Body of pancreas (tissue), 4 donors: Measurements from ENCODE around the gene ASB8. TPM values are rescaled to one million over a fixed set of nuclear protein-coding genes. Genes with fewer than 3 reads are reported as not detected.
"Not testable (repeated sequence)": the region's sequence is repeated elsewhere in the genome, so short reads cannot be mapped to it uniquely, and the experiment has no call there.

Experiments used
- ATAC-seq: fragments of 150-250 bp; one replicate; pipeline ENCODE4 v1.9.1; 2016
- DNase-seq, 4 donors: peaks; one replicate each; pipeline ENCODE4 v3.0.0-alpha.2; 2019
- H3K27ac ChIP-seq, 4 donors: fragments of 200-600 bp; sonication (generic); 1 replicate in 3 of 4; 2 replicates in 1 of 4; pipeline versions ENCODE4 v1.5.1 to v1.6.1; 2016 to 2019; ENCODE audit warnings: mild to moderate bottlenecking in 1 of 4, mixed read lengths in 1 of 4, moderate library complexity in 1 of 4
- H3K27me3 ChIP-seq, 2 donors: fragments of 200-600 bp; sonication (generic); one replicate each; pipeline ENCODE4 v1.6.0; 2016; ENCODE audit warnings: mild to moderate bottlenecking in 1 of 2
- H3K36me3 ChIP-seq, 2 donors: fragments of 200-600 bp; sonication (generic); replicated peaks in 1 of 2; 2 replicates each; pipeline ENCODE4 v1.5.1; 2016; ENCODE audit warnings: low read depth in 2 of 2; ENCODE audit not compliant: insufficient read depth in 1 of 2
- H3K4me1 ChIP-seq: fragments of 200-600 bp; sonication (generic); one replicate; pipeline ENCODE4 v1.6.0; 2016
- H3K4me3 ChIP-seq, 2 donors: fragments of 200-600 bp; sonication (generic); 1 replicate in 1 of 2; 2 replicates in 1 of 2; pipeline ENCODE4 v1.5.1; 2016 to 2019
- H3K9me3 ChIP-seq, 3 donors: fragments of 200-600 bp; sonication (generic); 1 replicate in 2 of 3; 2 replicates in 1 of 3; pipeline ENCODE4 v1.5.1; 2016
- POLR2A ChIP-seq, 3 donors: fragments of 450-650 bp; IDR thresholded peaks; one replicate each; pipeline ENCODE4 v1.6.1; 2016; ENCODE audit warnings: antibody characterized with exemption in 3 of 3, mild to moderate bottlenecking in 2 of 3
- WGBS, 2 donors: methylation state at CpG; one replicate each; pipeline ENCODE4 v1.1.5; 2017; 5-methylcytosine and 5-hydroxymethylcytosine counted together
- intact Hi-C: fragments of 100-400 bp; cut with DNase I; formaldehyde crosslinking; loops from one replicate; pipeline ENCODE4 v1.15.1; 2023
- total RNA-seq, 2 donors: library from RNA; depleted of rRNA; stranded (reverse); fragments of >200 nt; gene quantifications; one replicate each; pipeline ENCODE4 v1.1.0, GENCODE V29; 2016
- TF ChIP-seq, protein P1 (sequence below), 7 experiments: fragments of 450-650 bp in 4 of 7; fragments of 200-600 bp in 3 of 7; sonication (generic) in 3 of 7; IDR thresholded peaks; one replicate each; pipeline ENCODE4 v1.5.1; 2016 to 2019; ENCODE audit warnings: antibody characterized with exemption in 7 of 7

ASB8 gene
- total RNA-seq, 2 donors from 2014 or later: 27.2 to 33.0 TPM

DNA sequence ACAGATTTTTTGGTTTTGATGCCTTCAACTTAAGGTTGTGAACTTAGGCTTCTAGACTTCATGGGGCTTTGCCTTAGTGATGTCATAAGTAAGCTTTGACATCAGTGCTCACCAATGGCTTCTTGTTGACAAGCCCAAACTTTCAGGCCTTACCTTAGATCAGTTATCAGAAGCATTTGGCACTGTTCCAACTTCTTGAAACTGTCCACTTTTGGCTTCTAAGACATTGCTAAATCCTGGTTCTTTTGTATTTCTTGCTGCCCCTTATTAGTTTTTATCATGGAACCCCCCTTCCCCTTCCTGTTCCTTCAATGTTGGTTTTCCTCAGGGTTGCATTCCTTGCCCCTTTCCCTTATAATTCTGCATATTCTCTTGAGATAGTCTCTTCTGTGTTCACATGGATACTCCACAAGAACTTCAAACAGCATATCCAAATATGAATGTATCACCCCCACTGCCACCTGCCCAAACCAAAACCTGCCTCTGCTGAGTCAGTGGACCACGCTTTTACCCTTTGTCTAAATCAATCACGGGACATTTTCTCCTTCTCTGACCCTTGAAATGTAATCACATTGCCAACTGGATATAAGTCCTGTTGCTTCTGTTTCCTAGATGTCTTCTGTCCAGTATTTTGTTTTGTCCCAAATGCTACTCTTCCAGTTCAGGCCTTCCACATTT is 30.2 kb downstream of the ASB8 start:
- 91 to 95% methylated on average over 2 of the region's 2 CpGs for WGBS, 2 donors
- no peak overlapping the region for H3K27ac ChIP-seq
- H3K4me1 ChIP-seq: no peaks in the 10 kb centered on the region
- no peak for TF ChIP-seq POLR2A (IDR thresholded peaks at IDR 0.05)
- TF ChIP-seq, protein P1, sequence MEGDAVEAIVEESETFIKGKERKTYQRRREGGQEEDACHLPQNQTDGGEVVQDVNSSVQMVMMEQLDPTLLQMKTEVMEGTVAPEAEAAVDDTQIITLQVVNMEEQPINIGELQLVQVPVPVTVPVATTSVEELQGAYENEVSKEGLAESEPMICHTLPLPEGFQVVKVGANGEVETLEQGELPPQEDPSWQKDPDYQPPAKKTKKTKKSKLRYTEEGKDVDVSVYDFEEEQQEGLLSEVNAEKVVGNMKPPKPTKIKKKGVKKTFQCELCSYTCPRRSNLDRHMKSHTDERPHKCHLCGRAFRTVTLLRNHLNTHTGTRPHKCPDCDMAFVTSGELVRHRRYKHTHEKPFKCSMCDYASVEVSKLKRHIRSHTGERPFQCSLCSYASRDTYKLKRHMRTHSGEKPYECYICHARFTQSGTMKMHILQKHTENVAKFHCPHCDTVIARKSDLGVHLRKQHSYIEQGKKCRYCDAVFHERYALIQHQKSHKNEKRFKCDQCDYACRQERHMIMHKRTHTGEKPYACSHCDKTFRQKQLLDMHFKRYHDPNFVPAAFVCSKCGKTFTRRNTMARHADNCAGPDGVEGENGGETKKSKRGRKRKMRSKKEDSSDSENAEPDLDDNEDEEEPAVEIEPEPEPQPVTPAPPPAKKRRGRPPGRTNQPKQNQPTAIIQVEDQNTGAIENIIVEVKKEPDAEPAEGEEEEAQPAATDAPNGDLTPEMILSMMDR (IDR thresholded peaks at IDR 0.05): no peak
- H3K36me3 ChIP-seq: no peaks in the 10 kb centered on the region
- DNase-seq: no peak
- no peaks in the 10 kb centered on the region for H3K27me3 ChIP-seq
- no peak overlapping the region for H3K4me3 ChIP-seq
- ATAC-seq: no peak
- intact Hi-C loops: no loop called here
- no peaks in the 10 kb centered on the region for H3K9me3 ChIP-seq

DNA sequence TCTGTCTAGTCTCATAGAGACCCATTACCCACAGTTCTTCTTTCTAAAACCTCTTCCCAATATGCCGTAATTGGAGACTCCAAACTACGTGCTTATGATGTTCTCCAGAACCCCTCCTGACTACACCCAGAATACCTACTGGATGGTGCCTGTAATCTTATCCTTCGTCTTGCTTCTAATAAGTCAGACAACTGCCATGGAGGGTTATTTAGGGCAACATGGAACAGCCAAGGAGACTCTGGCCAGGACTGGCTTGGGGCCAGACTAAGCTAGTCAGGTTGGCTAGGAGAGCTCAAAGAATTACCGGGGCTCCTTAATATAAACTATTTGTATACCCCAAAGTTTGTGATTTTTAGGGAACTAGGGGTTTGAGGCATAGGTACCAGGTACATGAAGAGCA is 31.3 kb downstream of the ASB8 start:
- TF ChIP-seq POLR2A (IDR thresholded peaks at IDR 0.05): no peak
- TF ChIP-seq, protein P1 (IDR thresholded peaks at IDR 0.05): no peak
- 84% methylated on average over 4 of the region's 4 CpGs for WGBS, 2 donors
- H3K27ac ChIP-seq: no peak overlapping the region
- no peak for DNase-seq
- no peaks in the 10 kb centered on the region for H3K4me1 ChIP-seq
- H3K27me3 ChIP-seq: no peaks in the 10 kb centered on the region
- intact Hi-C loops: no loop called here
- no peak for ATAC-seq
- H3K4me3 ChIP-seq: no peak overlapping the region
- no peaks in the 10 kb centered on the region for H3K9me3 ChIP-seq
- H3K36me3 ChIP-seq: no peaks in the 10 kb centered on the region

DNA sequence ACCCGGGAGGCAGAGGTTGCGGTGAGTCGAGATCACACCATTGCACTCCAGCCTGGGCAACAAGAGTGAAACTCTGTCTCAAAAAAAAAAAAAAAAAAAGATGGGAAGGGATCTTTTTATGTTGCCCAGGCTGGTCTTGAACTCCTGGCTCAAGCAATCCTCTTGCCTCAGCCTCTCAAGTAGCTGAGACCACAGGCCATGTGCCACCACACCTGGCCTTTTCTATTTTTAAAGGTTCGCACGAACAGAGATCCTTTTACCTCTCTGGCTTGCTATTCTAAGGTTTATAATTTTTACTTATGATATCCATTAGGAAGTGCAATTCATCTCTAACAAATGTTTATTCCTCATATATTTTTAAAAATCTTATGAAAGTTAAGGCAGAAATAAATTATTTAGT is 31.8 kb downstream of the ASB8 start:
- H3K27me3 ChIP-seq, H3K9me3 ChIP-seq, intact Hi-C loops, DNase-seq, H3K4me1 ChIP-seq, H3K36me3 ChIP-seq, ATAC-seq, H3K27ac ChIP-seq, H3K4me3 ChIP-seq: not testable (repeated sequence)
- 84 to 97% methylated on average over 3 to 5 of the region's 5 CpGs for WGBS, 2 donors

DNA sequence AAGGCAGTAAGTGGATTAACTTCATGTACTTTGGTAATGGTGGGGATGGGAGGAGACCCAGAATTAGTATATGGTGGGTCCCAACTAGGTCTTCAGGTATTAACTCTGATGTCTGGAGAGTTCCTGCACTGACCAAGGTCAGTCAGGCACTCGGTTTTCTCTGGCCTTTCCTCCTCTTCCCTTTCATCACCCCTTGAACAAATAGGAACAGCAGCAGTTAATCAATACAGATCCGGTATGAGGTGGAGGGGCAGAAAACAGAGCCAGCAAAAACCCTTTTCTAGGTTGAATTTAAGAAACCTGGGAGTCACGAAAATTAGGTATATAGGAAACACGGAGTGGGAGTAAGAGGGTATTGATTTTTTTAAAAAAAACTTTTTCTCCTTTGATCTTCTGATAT is 34.1 kb downstream of the ASB8 start:
- TF ChIP-seq, protein P1 (IDR thresholded peaks at IDR 0.05): no peak
- no peak for TF ChIP-seq POLR2A (IDR thresholded peaks at IDR 0.05)
- intact Hi-C loops: no loop called here
- H3K27me3 ChIP-seq: no peaks in the 10 kb centered on the region
- H3K4me1 ChIP-seq: peaks cover 10% of the 10 kb centered on the region
- no peaks in the 10 kb centered on the region for H3K9me3 ChIP-seq
- no peak overlapping the region for H3K4me3 ChIP-seq
- H3K27ac ChIP-seq: no peak overlapping the region
- 40 to 46% methylated on average over 4 of the region's 4 CpGs for WGBS, 2 donors
- H3K36me3 ChIP-seq: no peaks in the 10 kb centered on the region
- ATAC-seq: no peak
- no peak for DNase-seq

DNA sequence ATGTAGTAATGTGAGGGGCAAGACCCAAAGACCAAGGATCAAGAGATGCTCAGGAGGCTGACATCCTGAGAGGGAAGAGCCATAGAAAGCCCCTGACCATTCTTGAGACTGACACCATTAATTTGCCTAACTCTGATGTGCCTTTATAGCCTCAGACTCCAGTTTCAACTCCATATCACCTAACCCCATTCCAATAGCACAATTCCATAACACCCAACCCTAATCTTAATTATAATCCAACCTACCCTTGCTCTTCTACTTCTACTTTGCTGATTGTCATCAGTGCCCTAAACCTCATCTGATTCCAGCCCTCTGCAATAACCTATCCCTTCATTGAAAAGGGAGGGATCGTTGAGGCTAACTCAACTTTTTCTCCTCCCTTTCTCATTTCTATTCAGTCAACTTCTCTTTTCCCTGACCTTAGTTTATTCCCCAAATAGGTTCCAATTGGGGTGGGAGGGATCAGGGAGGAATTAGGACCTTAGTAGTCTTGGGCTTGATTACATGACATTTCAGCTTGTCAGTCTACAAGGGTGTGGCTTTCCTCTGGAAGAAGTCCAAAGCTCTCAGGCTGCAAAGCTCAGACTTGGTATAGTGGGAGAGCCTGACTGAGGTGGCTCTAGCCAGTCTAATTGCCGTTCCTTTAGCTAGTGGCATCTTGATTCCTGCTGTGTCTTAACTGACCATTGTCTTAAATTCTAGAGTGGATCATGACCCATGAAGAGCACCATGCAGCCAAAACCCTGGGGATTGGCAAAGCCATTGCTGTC is 35.1 kb downstream of the ASB8 start:
- Histone ChIP-seq H3K36me3 (no peaks in the 10 kb centered on the region), H3K4me1 (peaks cover 10% of the 10 kb centered on the region), H3K9me3 (no peaks in the 10 kb centered on the region), H3K27ac (no peak overlapping the region), H3K4me3 (no peak overlapping the region), H3K27me3 (no peaks in the 10 kb centered on the region)
- DNase-seq (no peak), ATAC-seq (no peak)
- 73 to 90% methylated on average over 2 of the region's 2 CpGs for WGBS, 2 donors
- TF ChIP-seq POLR2A (IDR thresholded peaks at IDR 0.05): no peak
- TF ChIP-seq, protein P1 (IDR thresholded peaks at IDR 0.05): no peak
- intact Hi-C loops: no loop called here
